Heart right ventricle (tissue), 16 donors: ENCODE results near the gene SKAP2. TPM values are rescaled to one million over a fixed set of nuclear protein-coding genes. Genes with fewer than 3 reads are reported as not detected.

ENCODE experiments used
- ATAC-seq, 8 donors: fragments of 200-7000 bp; cut with Tn5 transposase; one replicate each; pipeline ENCODE4 v1.9.1; 2020; ENCODE audit warnings: mild to moderate bottlenecking in 8 of 8, moderate library complexity in 8 of 8, moderate number of reproducible peaks in 1 of 8
- DNase-seq, 2 donors: peaks; one replicate each; pipeline ENCODE4 v3.0.0-alpha.2; 2020
- H3K27ac ChIP-seq, 10 donors: fragments of 200-600 bp; sonication (generic) in 2 of 10; one replicate each; pipeline versions ENCODE4 v1.5.0 to v1.8.0; 2020 to 2022; ENCODE audit warnings: mild to moderate bottlenecking in 3 of 10
- H3K27me3 ChIP-seq, 7 donors: fragments of 200-600 bp; one replicate each; pipeline ENCODE4 v1.8.0; 2021 to 2022; ENCODE audit warnings: mild to moderate bottlenecking in 2 of 7
- H3K36me3 ChIP-seq, 9 donors: fragments of 200-600 bp; sonication (generic) in 1 of 9; one replicate each; pipeline versions ENCODE4 v1.5.0 to v1.8.0; 2020 to 2022; ENCODE audit warnings: mild to moderate bottlenecking in 2 of 9
- H3K4me1 ChIP-seq, 9 donors: fragments of 200-600 bp; sonication (generic) in 1 of 9; one replicate each; pipeline versions ENCODE4 v1.5.0 to v1.8.0; 2020 to 2022; ENCODE audit warnings: mild to moderate bottlenecking in 4 of 9
- H3K4me3 ChIP-seq, 10 donors: fragments of 200-600 bp; sonication (generic) in 2 of 10; one replicate each; pipeline versions ENCODE4 v1.5.0 to v1.8.0; 2020 to 2022; ENCODE audit warnings: mild to moderate bottlenecking in 7 of 10, moderate library complexity in 2 of 10
- H3K9me3 ChIP-seq, 11 donors: fragments of 200-600 bp in 10 of 11; sonication (generic) in 2 of 11; one replicate each; pipeline versions ENCODE4 v1.5.0 to v1.8.0; 2013 to 2022; ENCODE audit warnings: mild to moderate bottlenecking in 2 of 11, control low read depth in 1 of 11, moderate library complexity in 1 of 11
- WGBS, 2 donors: extraction: QIAGEN DNeasy Blood & Tissue Kit; methylation state at CpG; one replicate each; pipeline ENCODE4 v1.1.7; 2013; ENCODE audit warnings: inconsistent platforms in 1 of 2; 5-methylcytosine and 5-hydroxymethylcytosine counted together
- intact Hi-C, 10 donors: fragments of 100-400 bp; cut with DNase I; formaldehyde crosslinking; loops; one replicate each; pipeline versions ENCODE4 v1.11.1 to v1.14.2; 2022
- polyA plus RNA-seq, 2 donors: library from polyadenylated mRNA; stranded (reverse); fragments of 200-250 nt; gene quantifications; one replicate each; pipeline ENCODE4 v1.2.3, GENCODE V29; 2013
- total RNA-seq, 10 donors: library from RNA; stranded (reverse); fragmentation: NEBNext Ultra II Directional in 3 of 10; extraction: Animal tissue kit (Norgen Biotek cat#: 25700) in 3 of 10; gene quantifications; one replicate each; pipeline versions ENCODE4 v1.2.1 to v1.2.4, GENCODE V29; 2021 to 2023
- TF ChIP-seq, protein P1 (sequence below), 9 donors: fragments of 200-600 bp; sonication (generic) in 2 of 9; IDR thresholded peaks; one replicate each; pipeline versions ENCODE4 v1.5.0 to v1.8.0; 2021 to 2022; ENCODE audit warnings: antibody characterized with exemption in 9 of 9, mild to moderate bottlenecking in 5 of 9, moderate library complexity in 1 of 9
- donor health status: Arrhythmogenic right ventricular cardiomyopathy.
- donor health status: ischemic (EF 13 %, LVEDD 7.1; RV severe dilation, severe dysfunction).
- donor health status: healthy with polysubstance abuse.
- donor health status: DM: no; HTN: yes; CAD: no.
- donor health status: DM: no; HTN: no; CAD: no.
- donor health status: ischemic (EF 25% LVEDD 6.9; RV normal size, moderate dysfunction).
- donor health status: ischemic (EF 25% LVEDD 5.7; RV mildly dilated, moderate dysfunction).
- donor health status: healthy.
- donor health status: DM: yes; HTN: yes; CAD: no.
- donor health status: Ischemic cardiomyopathy.
- donor health status: ischemic (EF 35%, LVEDD 5.7; RV mildly dilated, moderate dysfunction).
- donor health status: nonischemic (EF 11% LVEDD 7.7; RV severe dilation, severe dysfunction).
- donor health status: DM: yes; HTN: yes; CAD: no.
- donor health status: PGD.
- donor health status: ischemic (EF 29% LVEDD 5.4; RV normal size, mild dysfunction).
- donor health status: nonischemic (EF 23%, LVEDD 6.1; RV moderate dilation, normal function).

Gene SKAP2
- total and polyA plus RNA-seq, 12 donors = 1.9 to 12.3 (median 4.6) TPM

DNA sequence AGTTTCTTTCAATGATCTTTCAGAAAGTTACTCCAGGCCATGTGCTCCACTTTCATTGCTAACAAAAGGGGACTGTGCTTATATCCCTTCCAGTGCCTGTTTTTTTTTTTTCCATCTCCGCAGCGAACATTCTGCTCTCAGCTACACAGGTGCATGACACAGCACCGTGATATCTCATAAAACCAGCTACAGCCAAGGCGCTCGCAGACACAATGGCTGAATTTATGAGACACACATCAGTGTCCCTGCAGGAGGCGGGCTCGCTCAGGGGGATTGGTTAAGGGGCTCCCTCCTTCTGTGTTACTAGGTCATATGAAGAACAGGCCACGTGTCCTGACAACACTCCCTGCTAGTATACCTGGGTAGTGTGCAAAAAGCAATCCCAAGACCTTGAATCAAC, 245.5 kb downstream of the SKAP2 start:
- DNase-seq (no peak), ATAC-seq (no peak)
- 86 to 94% methylated on average over 8 of the region's 8 CpGs for WGBS, 2 donors
- Histone ChIP-seq H3K9me3 (no peaks in the 10 kb centered on the region), H3K27me3 (peaks cover 0 to 23% (median 0%) of the 10 kb centered on the region in 7 donors), H3K4me1 (peaks cover 0 to 8% (median 0%) of the 10 kb centered on the region in 9 donors), H3K27ac (no peak overlapping the region), H3K36me3 (no peaks in the 10 kb centered on the region), H3K4me3 (no peak overlapping the region)
- intact Hi-C loops = no loop called here
- TF ChIP-seq, protein P1, sequence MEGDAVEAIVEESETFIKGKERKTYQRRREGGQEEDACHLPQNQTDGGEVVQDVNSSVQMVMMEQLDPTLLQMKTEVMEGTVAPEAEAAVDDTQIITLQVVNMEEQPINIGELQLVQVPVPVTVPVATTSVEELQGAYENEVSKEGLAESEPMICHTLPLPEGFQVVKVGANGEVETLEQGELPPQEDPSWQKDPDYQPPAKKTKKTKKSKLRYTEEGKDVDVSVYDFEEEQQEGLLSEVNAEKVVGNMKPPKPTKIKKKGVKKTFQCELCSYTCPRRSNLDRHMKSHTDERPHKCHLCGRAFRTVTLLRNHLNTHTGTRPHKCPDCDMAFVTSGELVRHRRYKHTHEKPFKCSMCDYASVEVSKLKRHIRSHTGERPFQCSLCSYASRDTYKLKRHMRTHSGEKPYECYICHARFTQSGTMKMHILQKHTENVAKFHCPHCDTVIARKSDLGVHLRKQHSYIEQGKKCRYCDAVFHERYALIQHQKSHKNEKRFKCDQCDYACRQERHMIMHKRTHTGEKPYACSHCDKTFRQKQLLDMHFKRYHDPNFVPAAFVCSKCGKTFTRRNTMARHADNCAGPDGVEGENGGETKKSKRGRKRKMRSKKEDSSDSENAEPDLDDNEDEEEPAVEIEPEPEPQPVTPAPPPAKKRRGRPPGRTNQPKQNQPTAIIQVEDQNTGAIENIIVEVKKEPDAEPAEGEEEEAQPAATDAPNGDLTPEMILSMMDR (IDR thresholded peaks at IDR 0.05) = no peak

DNA sequence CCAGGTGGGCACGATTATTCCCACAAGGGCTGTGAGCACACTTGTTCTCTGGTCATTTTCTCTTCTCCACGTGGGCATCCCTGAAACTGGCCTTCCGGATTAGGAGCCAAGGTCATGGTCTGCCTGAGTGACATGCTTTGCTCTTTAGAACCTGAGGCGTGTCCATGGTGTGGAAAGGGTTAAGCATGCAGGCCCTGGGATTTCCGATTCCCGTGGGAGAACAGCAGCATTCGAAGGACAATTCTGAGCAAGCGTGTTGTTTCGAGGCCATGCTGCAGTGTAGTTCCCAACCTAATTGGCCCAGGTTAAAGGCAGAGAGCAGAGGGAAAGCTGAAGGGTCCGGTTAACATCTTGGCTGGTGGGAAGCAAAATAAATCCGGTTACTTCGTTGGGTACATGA, 245.9 kb downstream of the SKAP2 start:
- Histone ChIP-seq H3K4me3 (no peak overlapping the region), H3K4me1 (peaks cover 0 to 8% (median 0%) of the 10 kb centered on the region in 9 donors), H3K27ac (no peak overlapping the region), H3K36me3 (no peaks in the 10 kb centered on the region), H3K27me3 (peaks cover 0 to 20% (median 0%) of the 10 kb centered on the region in 7 donors), H3K9me3 (no peaks in the 10 kb centered on the region)
- 56 to 65% methylated on average over 12 of the region's 12 CpGs for WGBS, 2 donors
- ATAC-seq (no peak), DNase-seq (no peak)
- intact Hi-C loops = no loop called here
- TF ChIP-seq, protein P1 (IDR thresholded peaks at IDR 0.05) = no peak

Other genes with a start within 250 kb of the SKAP2 start
- gene HOXA1, start 231.4 kb upstream of the SKAP2 start, total RNA-seq = under 1 TPM in 2 of 10 donors, not detected in 8; 0.15 to 0.37 TPM
- gene HOXA1, start 231.4 kb upstream of the SKAP2 start, polyA plus RNA-seq = under 1 TPM in 1 of 2 donors, not detected in 1; 0.07 TPM
- under 1 TPM in 2 of 10 donors, not detected in 8; 0.15 to 0.23 TPM for gene HOXA2, start 238.1 kb upstream of the SKAP2 start, total RNA-seq
- gene HOXA2, start 238.1 kb upstream of the SKAP2 start, polyA plus RNA-seq = under 1 TPM; 0.10 to 0.22 TPM